Ascending aorta (tissue), 2 donors: Measurements from ENCODE around the gene BCL2L14. TPM values are rescaled to one million over a fixed set of nuclear protein-coding genes. Genes with fewer than 3 reads are reported as not detected.
A peak's percentile ranks its signal among the peaks of the same experiment; 100 is the strongest.

Experiments
- DNase-seq, 2 donors: peaks; one replicate each; pipeline ENCODE4 v3.0.0-alpha.2; 2019; ENCODE audit warnings: low spot score in 2 of 2
- H3K27ac ChIP-seq, 2 donors: fragments of 200-600 bp; sonication (generic); one replicate each; pipeline ENCODE4 v1.5.1; 2016 to 2017; ENCODE audit warnings: mild to moderate bottlenecking in 1 of 2
- H3K27me3 ChIP-seq: fragments of 200-600 bp; sonication (generic); one replicate; pipeline ENCODE4 v1.5.1; 2017
- H3K36me3 ChIP-seq, 2 donors: fragments of 200-600 bp; sonication (generic); one replicate each; pipeline ENCODE4 v1.5.1; 2016
- H3K4me1 ChIP-seq, 2 donors: fragments of 200-600 bp; sonication (generic); one replicate each; pipeline ENCODE4 v1.5.1; 2016 to 2017; ENCODE audit warnings: mild to moderate bottlenecking in 1 of 2
- H3K4me3 ChIP-seq, 2 donors: fragments of 200-600 bp; sonication (generic); one replicate each; pipeline ENCODE4 v1.5.1; 2016 to 2017; ENCODE audit warnings: mild to moderate bottlenecking in 1 of 2
- H3K9me3 ChIP-seq, 2 donors: fragments of 200-600 bp; sonication (generic); one replicate each; pipeline ENCODE4 v1.5.1; 2016
- intact Hi-C: fragments of 100-400 bp; cut with DNase I; formaldehyde crosslinking; loops from one replicate; pipeline ENCODE4 v1.15.1; 2023
- total RNA-seq: library from RNA; depleted of rRNA; stranded (reverse); fragments of >200 nt; gene quantifications from one replicate; pipeline ENCODE4 v1.1.0, GENCODE V29; 2016
- TF ChIP-seq, protein P1 (sequence below), 3 experiments: fragments of 200-600 bp in 2 of 3; fragments of 450-650 bp in 1 of 3; sonication (generic) in 2 of 3; IDR thresholded peaks; one replicate each; pipeline ENCODE4 v1.5.1; 2016 to 2019; ENCODE audit warnings: antibody characterized with exemption in 3 of 3, mild to moderate bottlenecking in 1 of 3, moderate library complexity in 1 of 3

The BCL2L14 gene
- total RNA-seq, 1 donor from 2014 or later, result not detected

DNA sequence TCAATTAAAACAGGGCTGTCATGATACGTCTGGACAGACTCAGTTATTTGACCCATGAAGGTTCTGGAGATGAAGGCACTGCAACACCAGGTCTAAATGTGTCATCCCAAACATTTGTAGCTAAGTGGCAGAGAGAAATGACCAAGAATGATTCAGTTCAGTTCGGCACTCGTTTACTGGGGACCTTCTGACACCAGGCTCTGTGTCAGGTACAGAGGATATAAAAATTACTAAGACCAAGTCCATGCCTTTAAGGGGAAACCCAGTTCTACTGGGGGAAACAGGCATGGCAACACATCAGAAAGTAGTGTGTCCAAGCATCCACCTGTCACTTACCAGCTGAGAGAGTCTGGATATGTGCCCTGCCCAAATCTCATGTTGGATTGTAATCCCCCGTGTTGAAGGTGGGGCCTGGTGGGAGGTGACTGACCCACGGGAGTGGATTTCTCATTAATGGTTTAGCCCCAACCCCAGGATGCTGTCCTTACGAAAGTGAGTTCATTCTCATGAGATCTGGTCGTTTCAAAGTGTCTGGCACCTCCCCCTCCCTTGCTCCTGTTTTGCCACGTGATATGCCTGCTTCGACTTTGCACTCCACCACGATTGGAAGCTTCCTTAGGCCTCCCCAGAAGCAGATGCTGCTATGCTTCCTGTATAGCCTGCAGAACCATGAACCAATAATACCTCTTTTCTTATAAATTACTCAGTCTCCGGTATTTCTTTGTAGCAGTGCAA lies 41.9 kb upstream of the BCL2L14 start:
- H3K36me3 ChIP-seq, result no peaks in the 10 kb centered on the region
- intact Hi-C loops, result no loop called here
- no peak overlapping the region for H3K27ac ChIP-seq
- H3K4me3 ChIP-seq, result no peak overlapping the region
- TF ChIP-seq, protein P1, sequence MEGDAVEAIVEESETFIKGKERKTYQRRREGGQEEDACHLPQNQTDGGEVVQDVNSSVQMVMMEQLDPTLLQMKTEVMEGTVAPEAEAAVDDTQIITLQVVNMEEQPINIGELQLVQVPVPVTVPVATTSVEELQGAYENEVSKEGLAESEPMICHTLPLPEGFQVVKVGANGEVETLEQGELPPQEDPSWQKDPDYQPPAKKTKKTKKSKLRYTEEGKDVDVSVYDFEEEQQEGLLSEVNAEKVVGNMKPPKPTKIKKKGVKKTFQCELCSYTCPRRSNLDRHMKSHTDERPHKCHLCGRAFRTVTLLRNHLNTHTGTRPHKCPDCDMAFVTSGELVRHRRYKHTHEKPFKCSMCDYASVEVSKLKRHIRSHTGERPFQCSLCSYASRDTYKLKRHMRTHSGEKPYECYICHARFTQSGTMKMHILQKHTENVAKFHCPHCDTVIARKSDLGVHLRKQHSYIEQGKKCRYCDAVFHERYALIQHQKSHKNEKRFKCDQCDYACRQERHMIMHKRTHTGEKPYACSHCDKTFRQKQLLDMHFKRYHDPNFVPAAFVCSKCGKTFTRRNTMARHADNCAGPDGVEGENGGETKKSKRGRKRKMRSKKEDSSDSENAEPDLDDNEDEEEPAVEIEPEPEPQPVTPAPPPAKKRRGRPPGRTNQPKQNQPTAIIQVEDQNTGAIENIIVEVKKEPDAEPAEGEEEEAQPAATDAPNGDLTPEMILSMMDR (IDR thresholded peaks at IDR 0.05), result no peak
- H3K9me3 ChIP-seq, result no peaks in the 10 kb centered on the region
- peaks cover 0 to 6% of the 10 kb centered on the region in 2 donors for H3K4me1 ChIP-seq
- no peak for DNase-seq
- no peaks in the 10 kb centered on the region for H3K27me3 ChIP-seq

DNA sequence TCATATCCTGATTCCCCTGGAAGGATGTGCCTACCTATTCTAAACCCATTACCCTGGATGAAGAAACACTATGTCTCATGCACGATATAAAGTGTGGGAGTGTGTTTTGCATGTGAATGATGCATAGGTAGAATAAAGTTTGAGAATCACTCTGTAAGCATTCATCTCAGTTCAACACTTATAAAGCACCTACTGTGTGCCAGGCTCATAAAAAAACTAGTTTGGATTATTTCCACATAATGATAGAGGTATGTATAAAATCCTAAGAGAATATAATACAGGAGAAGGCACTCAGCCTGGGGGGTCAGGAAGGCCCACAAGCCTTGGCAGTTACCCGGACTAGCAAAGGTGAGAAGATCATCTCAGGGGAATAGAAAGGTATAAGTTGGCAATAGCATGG lies 41.1 kb upstream of the BCL2L14 start:
- Histone ChIP-seq H3K4me1 (peaks cover 0 to 6% of the 10 kb centered on the region in 2 donors), H3K4me3 (no peak overlapping the region), H3K9me3 (no peaks in the 10 kb centered on the region), H3K27me3 (no peaks in the 10 kb centered on the region), H3K36me3 (no peaks in the 10 kb centered on the region), H3K27ac (no peak overlapping the region)
- DNase-seq, result no peak
- TF ChIP-seq, protein P1 (IDR thresholded peaks at IDR 0.05), result no peak
- intact Hi-C loops, result loop anchor here (10.0 kb wide), 1 partner anchor 195 kb away; no protein-coding TSS in a partner anchor

DNA sequence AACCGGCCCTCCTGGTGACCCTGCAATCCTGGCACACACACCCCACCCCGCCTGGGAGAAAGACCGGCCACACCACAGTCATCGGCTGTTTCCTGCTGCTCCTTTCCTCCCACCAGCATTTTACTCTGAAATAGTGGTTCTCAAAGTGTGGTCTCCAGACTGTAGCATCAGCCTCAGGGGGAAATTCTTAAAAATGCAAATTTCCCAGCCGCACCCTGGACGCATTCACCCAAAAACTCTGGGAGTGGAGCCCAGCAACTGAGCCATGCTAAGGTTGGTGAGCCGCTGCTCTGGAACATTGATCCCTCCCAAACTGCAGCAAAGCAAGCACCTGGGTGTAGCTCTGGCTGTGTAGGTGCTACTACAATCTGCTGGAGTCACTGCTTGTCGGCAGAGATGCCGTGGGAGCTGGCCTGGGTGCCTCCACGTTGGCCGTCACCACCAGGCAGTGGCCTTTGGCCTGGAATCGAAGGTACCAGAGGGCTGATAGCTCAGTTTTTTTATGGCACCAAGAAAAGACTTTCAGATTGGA lies 38.4 kb upstream of the BCL2L14 start:
- peak overlapping the region; percentile 69 to 71 for H3K27ac ChIP-seq
- no peaks in the 10 kb centered on the region for H3K27me3 ChIP-seq
- H3K36me3 ChIP-seq, result no peaks in the 10 kb centered on the region
- intact Hi-C loops, result loop anchor here (2.0 to 10.0 kb wide), 2 partner anchors 198 to 384 kb away; partner anchors contain the start of gene ETV6
- no peaks in the 10 kb centered on the region for H3K9me3 ChIP-seq
- peaks cover 0 to 6% of the 10 kb centered on the region in 2 donors for H3K4me1 ChIP-seq
- H3K4me3 ChIP-seq, result peak overlapping the region; percentile 53 to 60
- no peak for DNase-seq
- TF ChIP-seq, protein P1 (IDR thresholded peaks at IDR 0.05), result no peak

DNA sequence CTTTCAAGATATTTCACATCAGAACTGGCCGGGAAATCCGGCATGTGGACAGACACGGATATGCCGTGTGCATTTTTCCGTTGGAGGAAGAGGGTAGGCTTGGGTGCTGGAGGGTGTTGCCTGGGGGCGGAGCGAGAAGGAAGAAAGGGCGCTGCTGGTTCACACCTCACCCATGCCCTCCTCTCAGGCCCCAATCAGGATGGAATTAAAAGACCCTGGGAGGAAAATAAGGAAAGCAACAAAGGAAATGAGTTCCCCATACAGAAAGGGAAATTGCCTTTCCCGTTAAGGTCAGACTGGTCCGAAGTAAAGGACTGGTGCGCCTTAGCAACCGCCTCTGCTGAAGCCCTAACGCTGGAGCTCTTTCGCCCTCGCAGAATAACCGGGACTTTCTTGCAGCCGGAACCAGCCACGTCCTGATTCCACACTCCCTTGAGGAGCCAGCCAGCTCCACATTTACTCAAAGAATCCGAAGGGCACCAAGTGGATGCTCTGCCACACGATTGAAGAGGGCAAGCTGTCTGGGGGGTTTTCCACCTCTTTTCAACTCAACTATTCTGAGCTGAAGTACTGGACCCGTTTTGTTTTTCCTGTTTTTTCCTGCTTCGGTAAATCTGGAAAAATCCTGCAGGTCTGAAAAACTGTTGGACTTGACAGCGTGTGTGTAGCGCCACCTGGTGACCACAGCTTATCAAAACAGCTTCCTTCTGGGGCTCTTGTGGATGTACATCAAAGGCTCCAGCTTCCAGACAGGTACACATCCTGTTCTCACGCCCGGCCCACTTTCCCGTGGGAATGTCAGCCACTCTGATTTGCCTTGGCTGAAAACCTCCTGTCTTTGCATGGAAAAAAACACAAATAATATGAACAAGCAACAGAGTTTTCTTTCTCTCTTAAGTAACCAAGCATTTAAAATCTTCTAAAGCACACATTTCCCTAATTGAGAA lies 37.6 kb upstream of the BCL2L14 start:
- peak in 1 of 2 donors; percentile 86 for DNase-seq
- TF ChIP-seq, protein P1 (IDR thresholded peaks at IDR 0.05), result peak; percentile 82 to 90 (median 88)
- no peaks in the 10 kb centered on the region for H3K27me3 ChIP-seq

DNA sequence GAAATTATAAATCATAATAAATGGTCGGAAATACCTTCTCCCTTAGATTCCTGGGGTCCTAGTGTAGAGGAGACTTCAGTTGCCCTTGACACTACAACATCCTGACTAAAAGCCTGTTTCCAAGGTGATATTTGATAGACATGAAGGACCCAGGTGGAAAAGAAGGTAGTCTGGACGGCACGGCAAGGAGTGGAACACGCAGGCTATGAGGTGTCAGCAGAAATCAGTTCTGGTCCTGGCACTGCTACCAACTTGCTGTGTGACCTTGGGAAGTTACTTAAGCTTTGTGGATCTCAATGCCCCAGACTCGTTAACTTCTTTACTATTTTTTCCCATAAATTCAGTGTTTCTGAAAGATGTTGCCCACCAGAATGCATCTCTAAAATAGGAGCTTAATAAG lies 36.9 kb upstream of the BCL2L14 start:
- no peaks in the 10 kb centered on the region for H3K36me3 ChIP-seq
- H3K4me1 ChIP-seq, result peaks cover 0 to 6% of the 10 kb centered on the region in 2 donors
- intact Hi-C loops, result loop anchor here (1.0 to 10.0 kb wide), 4 partner anchors 199 to 480 kb away; partner anchors contain the start of gene ETV6
- H3K27me3 ChIP-seq, result no peaks in the 10 kb centered on the region
- no peaks in the 10 kb centered on the region for H3K9me3 ChIP-seq
- H3K4me3 ChIP-seq, result no peak overlapping the region
- no peak overlapping the region for H3K27ac ChIP-seq
- TF ChIP-seq, protein P1 (IDR thresholded peaks at IDR 0.05), result no peak
- DNase-seq, result no peak

More for the DNA sequence above, 37.6 kb upstream of the BCL2L14 start:
- no peaks in the 10 kb centered on the region for H3K9me3 ChIP-seq
- H3K4me3 ChIP-seq, result peak overlapping the region; percentile 53 to 60
- H3K4me1 ChIP-seq, result peaks cover 0 to 6% of the 10 kb centered on the region in 2 donors
- no peaks in the 10 kb centered on the region for H3K36me3 ChIP-seq
- H3K27ac ChIP-seq, result peak overlapping the region; percentile 69 to 71
- intact Hi-C loops, result loop anchor here (1.0 to 10.0 kb wide), 4 partner anchors 198 to 479 kb away; partner anchors contain the start of gene ETV6
